Astrocyte of the spinal cord (primary cell): ENCODE measurements around the gene NPEPL1.

ENCODE experiments used
- DNase-seq: peaks from one replicate; pipeline ENCODE4 v3.0.0; 2011; ENCODE audit warnings: low read depth, low spot score
- H3K4me3 ChIP-seq: 2 replicates; pipeline ENCODE4 v1.5.1; 2011; ENCODE audit warnings: low read depth, mild to moderate bottlenecking, low read length, moderate library complexity
- CTCF ChIP-seq: IDR thresholded peaks from 2 replicates; pipeline ENCODE4 v1.5.1; 2012; ENCODE audit warnings: low read depth, mild to moderate bottlenecking, low read length, inconsistent platforms
- in situ Hi-C: cut with HindIII; loops from 2 replicates; pipeline ENCODE4 v1.10.0; 2017; ENCODE audit warnings: low sequenced_read_pairs

Gene NPEPL1

GRCh38 chr20:58677079-58677604 is 15.5 kb upstream of the NPEPL1 start:
- H3K4me3 ChIP-seq, result no peak overlapping the region
- no peak for DNase-seq
- in situ Hi-C loops, result no loop called here
- TF ChIP-seq CTCF, result no peak

GRCh38 chr20:58677808-58678207 is 14.8 kb upstream of the NPEPL1 start:
- no peak for DNase-seq
- in situ Hi-C loops, result no loop called here
- no peak for TF ChIP-seq CTCF
- H3K4me3 ChIP-seq, result no peak overlapping the region

GRCh38 chr20:58678806-58679205 is 13.8 kb upstream of the NPEPL1 start:
- in situ Hi-C loops, result no loop called here
- no peak overlapping the region for H3K4me3 ChIP-seq
- no peak for DNase-seq
- no peak for TF ChIP-seq CTCF

DNA sequence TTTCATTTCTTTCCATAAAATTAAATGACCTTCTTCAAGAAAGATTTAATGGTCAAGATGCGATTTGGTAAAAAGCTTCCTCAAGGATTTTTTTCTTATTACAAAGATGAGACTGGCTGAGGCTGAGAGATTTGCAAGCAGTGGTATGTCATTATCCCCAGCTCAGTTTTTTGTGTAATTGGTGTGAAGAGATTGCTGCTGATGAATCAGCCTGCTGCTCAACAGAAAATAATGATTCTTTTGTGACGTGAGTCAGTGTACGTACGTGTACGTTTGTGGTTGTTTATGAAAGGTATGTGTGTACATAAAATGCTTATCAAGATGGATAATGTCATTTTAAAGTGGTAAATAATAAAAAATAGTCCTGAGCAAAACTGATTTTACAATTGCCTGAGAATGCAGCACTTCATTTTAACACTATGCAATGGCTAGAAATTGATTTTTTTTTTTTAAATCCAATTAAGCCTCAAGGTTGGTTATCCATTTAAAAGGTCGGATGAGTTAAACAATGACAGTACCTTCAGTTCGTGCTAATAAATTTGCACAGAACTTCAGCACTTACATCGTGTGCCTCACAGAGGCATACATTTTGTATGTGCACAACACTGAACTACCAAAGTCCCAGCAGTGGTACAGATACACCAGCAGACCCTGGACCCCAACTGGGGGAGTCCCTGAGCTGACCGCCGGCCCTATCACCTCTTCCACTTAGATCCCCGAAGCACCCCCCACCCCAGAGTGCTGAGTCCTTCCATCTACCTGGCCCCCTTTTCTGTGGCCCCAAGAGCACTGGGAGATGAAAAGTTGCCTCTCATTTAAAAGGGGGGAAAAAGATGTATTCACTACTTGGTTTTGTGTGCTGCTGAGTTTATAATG is 9.7 kb upstream of the NPEPL1 start:
- TF ChIP-seq CTCF, result no peak
- peak; percentile 27 for DNase-seq
- H3K4me3 ChIP-seq, result no peak overlapping the region
- in situ Hi-C loops, result no loop called here

DNA sequence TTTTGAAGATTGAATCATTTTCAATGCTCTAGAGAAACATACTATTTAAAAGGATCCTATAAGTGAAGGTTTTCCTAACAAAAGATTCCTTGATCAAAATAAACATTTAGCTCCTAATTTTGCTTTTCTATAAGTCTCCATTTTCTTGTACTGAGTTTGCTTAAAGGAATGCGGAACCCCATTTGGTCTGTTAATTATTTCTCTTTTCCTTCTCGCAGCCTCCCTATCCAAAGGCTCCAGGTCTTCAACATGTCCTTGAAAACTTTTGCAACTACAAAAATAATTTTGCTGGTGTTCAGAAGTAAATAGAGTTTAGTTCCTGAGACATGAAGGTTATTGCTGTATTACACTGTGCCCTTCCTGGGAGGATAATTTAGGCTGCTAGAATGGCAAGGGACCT is 8.3 kb upstream of the NPEPL1 start:
- in situ Hi-C loops, result no loop called here
- no peak for DNase-seq
- no peak overlapping the region for H3K4me3 ChIP-seq
- TF ChIP-seq CTCF, result no peak

DNA sequence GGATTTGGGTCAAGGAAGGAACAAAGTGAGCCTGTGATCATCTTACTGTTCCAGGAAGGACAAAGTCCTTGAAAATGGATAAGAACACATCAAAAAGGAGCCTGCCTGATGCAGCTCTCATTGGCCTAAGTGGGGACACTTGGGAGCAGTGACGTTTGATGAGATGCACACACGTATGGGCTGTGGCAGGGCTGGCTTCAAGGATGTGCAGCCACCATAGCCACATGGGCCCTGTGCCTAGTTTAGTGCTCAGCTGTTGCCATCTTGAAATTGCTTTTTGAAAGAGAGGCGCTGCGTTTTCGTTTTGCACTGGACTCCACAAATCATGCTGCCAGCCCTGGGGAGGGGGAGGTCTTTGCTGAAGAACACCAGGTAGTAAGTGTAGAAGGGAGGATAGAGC is 6.6 kb upstream of the NPEPL1 start:
- DNase-seq, result no peak
- no peak overlapping the region for H3K4me3 ChIP-seq
- in situ Hi-C loops, result no loop called here
- TF ChIP-seq CTCF, result no peak
